CD14-positive monocyte (primary cell): ENCODE measurements around the gene TGM4. TPM values are rescaled to one million over a fixed set of nuclear protein-coding genes. Genes with fewer than 3 reads are reported as not detected.

Experiments used
- DNase-seq, 3 donors: peaks; one replicate each; pipeline ENCODE4 v3.0.0-alpha.2; 2011 to 2022
- H2AFZ ChIP-seq: 2 replicates; pipeline ENCODE4 v1.6.0; 2012; ENCODE audit warnings: mild to moderate bottlenecking, low read depth, low read length, inconsistent platforms; ENCODE audit not compliant: insufficient read depth, poor library complexity, severe bottlenecking
- H3K27ac ChIP-seq, 2 donors: 1 replicate in 1 of 2; 2 replicates in 1 of 2; pipeline ENCODE4 v1.5.1; 2012 to 2013; ENCODE audit warnings: low read length in 2 of 2, control low read depth in 1 of 2, inconsistent platforms in 1 of 2, low read depth in 1 of 2, mild to moderate bottlenecking in 1 of 2
- H3K27me3 ChIP-seq, 2 donors: one replicate each; pipeline versions ENCODE4 v1.6.0 to v1.6.1; 2011 to 2013; ENCODE audit warnings: low read length in 2 of 2; ENCODE audit not compliant: control insufficient read depth in 2 of 2, insufficient read depth in 2 of 2
- H3K36me3 ChIP-seq, 2 donors: replicated peaks in 1 of 2; 1 replicate in 1 of 2; 2 replicates in 1 of 2; pipeline versions ENCODE4 v1.5.1 to v1.6.1; 2012 to 2013; ENCODE audit warnings: low read length in 2 of 2, control low read depth in 1 of 2, inconsistent platforms in 1 of 2, mild to moderate bottlenecking in 1 of 2; ENCODE audit not compliant: insufficient read depth in 2 of 2, control insufficient read depth in 1 of 2
- H3K4me1 ChIP-seq, 2 donors: 1 replicate in 1 of 2; 2 replicates in 1 of 2; pipeline versions ENCODE4 v1.5.1 to v1.6.1; 2012 to 2013; ENCODE audit warnings: low read length in 2 of 2, control low read depth in 1 of 2, inconsistent platforms in 1 of 2, mild to moderate bottlenecking in 1 of 2, moderate library complexity in 1 of 2; ENCODE audit not compliant: insufficient read depth in 2 of 2, control insufficient read depth in 1 of 2
- H3K4me2 ChIP-seq: replicated peaks from 2 replicates; pipeline ENCODE3; 2012; ENCODE audit warnings: low read length, moderate library complexity, mild to moderate bottlenecking; ENCODE audit not compliant: poor library complexity, severe bottlenecking; ENCODE audit errors: extremely low read depth
- H3K4me3 ChIP-seq, 3 experiments: fragments of 200-600 bp in 1 of 3; sonication (generic) in 1 of 3; replicated peaks in 1 of 3; 1 replicate in 2 of 3; 2 replicates in 1 of 3; pipeline ENCODE4 v1.5.1; 2011 to 2013; ENCODE audit warnings: low read length in 3 of 3, mild to moderate bottlenecking in 3 of 3, control low read depth in 2 of 3, low read depth in 2 of 3, inconsistent platforms in 1 of 3, moderate library complexity in 1 of 3
- H3K79me2 ChIP-seq: 2 replicates; pipeline ENCODE4 v1.6.0; 2012; ENCODE audit warnings: mild to moderate bottlenecking, control low read depth, inconsistent platforms, low read length, moderate library complexity; ENCODE audit not compliant: insufficient read depth
- H3K9ac ChIP-seq: 2 replicates; pipeline ENCODE4 v1.6.0; 2017; ENCODE audit warnings: low read length, mild to moderate bottlenecking; ENCODE audit not compliant: insufficient read depth, poor library complexity, severe bottlenecking
- H3K9me3 ChIP-seq, 2 donors: replicated peaks in 1 of 2; 1 replicate in 1 of 2; 2 replicates in 1 of 2; pipeline versions ENCODE4 v1.5.1 to v1.6.1; 2012 to 2013; ENCODE audit warnings: low read length in 2 of 2, control low read depth in 1 of 2; ENCODE audit not compliant: control insufficient read depth in 1 of 2, insufficient read depth in 1 of 2
- H4K20me1 ChIP-seq: 2 replicates; pipeline ENCODE4 v1.6.0; 2012; ENCODE audit warnings: mild to moderate bottlenecking, low read length, control low read depth, moderate library complexity; ENCODE audit not compliant: insufficient read depth
- H3K27ac Mint-ChIP-seq, 7 donors: one replicate each; pipeline ENCODE4 v1.8.0; 2020; ENCODE audit warnings: mild to moderate bottlenecking in 7 of 7, mixed read lengths in 7 of 7, moderate library complexity in 6 of 7, inconsistent platforms in 2 of 7
- H3K27me3 Mint-ChIP-seq, 3 donors: one replicate each; pipeline ENCODE4 v1.8.0; 2021 to 2022; ENCODE audit warnings: low read depth in 3 of 3, mild to moderate bottlenecking in 3 of 3, mixed read lengths in 3 of 3, moderate library complexity in 3 of 3, inconsistent platforms in 1 of 3
- H3K36me3 Mint-ChIP-seq, 2 donors: one replicate each; pipeline ENCODE4 v1.8.0; 2020; ENCODE audit warnings: mixed read lengths in 2 of 2, inconsistent platforms in 1 of 2, mild to moderate bottlenecking in 1 of 2
- H3K4me1 Mint-ChIP-seq: one replicate; pipeline ENCODE4 v1.8.0; 2020; ENCODE audit warnings: mild to moderate bottlenecking, mixed read lengths
- H3K4me3 Mint-ChIP-seq, 2 donors: one replicate each; pipeline ENCODE4 v1.8.0; 2020; ENCODE audit warnings: mild to moderate bottlenecking in 2 of 2, mixed read lengths in 2 of 2, moderate library complexity in 1 of 2
- H3K9me3 Mint-ChIP-seq, 7 donors: one replicate each; pipeline ENCODE4 v1.8.0; 2020 to 2022; ENCODE audit warnings: mixed read lengths in 7 of 7, mild to moderate bottlenecking in 6 of 7, moderate library complexity in 6 of 7, inconsistent platforms in 2 of 7
- WGBS: methylation state at CpG from one replicate; pipeline ENCODE4 v1.1.5; 2013; ENCODE audit warnings: missing lambda C conversion rate; ENCODE audit not compliant: insufficient coverage; 5-methylcytosine and 5-hydroxymethylcytosine counted together
- intact Hi-C, 2 donors: fragments of 100-400 bp; cut with micrococcal nuclease; formaldehyde crosslinking; loops; one replicate each; pipeline versions ENCODE4 v1.15.0 to v1.15.1; 2023
- polyA plus RNA-seq, 3 donors: library from polyadenylated mRNA; depleted of rRNA in 1 of 3; unstranded in 2 of 3; stranded (reverse) in 1 of 3; fragments of 300-500 nt in 2 of 3; fragments of >200 nt in 1 of 3; fragmentation: Illumina TruSeq in 2 of 3; gene quantifications; 1 replicate in 2 of 3; 2 replicates in 1 of 3; pipeline ENCODE4 v1.2.3, GENCODE V29; 2012 to 2021
- TF ChIP-seq, protein P1 (sequence below): fragments of 200-600 bp; IDR thresholded peaks from one replicate; pipeline ENCODE4 v1.8.0; 2022; ENCODE audit warnings: antibody characterized with exemption, mild to moderate bottlenecking

TGM4 gene
- polyA plus RNA-seq, 3 donors, result 0.04 TPM; not detected in 2

DNA sequence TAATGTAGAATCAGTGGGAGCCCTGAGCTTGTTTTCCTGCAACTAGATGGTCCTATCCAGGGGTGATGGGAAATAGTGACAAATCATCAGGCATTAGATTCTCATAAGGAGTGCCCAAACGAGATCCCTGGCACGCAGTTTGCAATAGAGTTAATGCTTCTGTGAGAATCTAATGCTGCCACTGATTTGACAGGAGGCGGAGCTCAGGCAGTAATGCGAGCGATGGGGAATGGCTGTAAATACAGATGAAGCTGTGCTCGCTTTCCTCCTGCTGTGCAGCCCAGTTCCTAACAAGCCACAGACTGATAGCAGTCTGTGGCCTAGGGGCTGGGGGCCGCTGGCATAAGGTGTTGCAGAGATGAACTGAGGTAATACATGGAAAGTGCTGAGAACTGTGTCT lies 41.0 kb upstream of the TGM4 start:
- no peak overlapping the region for H3K4me3 Mint-ChIP-seq
- Histone ChIP-seq H3K4me2 (no peak overlapping the region), H3K27ac (no peak overlapping the region), H3K9ac (no peak overlapping the region), H3K36me3 (peaks cover 59 to 85% of the 10 kb centered on the region in 2 donors), H3K9me3 (peaks cover 24 to 30% of the 10 kb centered on the region in 2 donors), H3K4me3 (no peak overlapping the region), H3K4me1 (no peaks in the 10 kb centered on the region), H4K20me1 (no peaks in the 10 kb centered on the region), H2AFZ (no peak overlapping the region), H3K79me2 (no peaks in the 10 kb centered on the region), H3K27me3 (no peaks in the 10 kb centered on the region)
- intact Hi-C loops, result no loop called here
- TF ChIP-seq, protein P1, sequence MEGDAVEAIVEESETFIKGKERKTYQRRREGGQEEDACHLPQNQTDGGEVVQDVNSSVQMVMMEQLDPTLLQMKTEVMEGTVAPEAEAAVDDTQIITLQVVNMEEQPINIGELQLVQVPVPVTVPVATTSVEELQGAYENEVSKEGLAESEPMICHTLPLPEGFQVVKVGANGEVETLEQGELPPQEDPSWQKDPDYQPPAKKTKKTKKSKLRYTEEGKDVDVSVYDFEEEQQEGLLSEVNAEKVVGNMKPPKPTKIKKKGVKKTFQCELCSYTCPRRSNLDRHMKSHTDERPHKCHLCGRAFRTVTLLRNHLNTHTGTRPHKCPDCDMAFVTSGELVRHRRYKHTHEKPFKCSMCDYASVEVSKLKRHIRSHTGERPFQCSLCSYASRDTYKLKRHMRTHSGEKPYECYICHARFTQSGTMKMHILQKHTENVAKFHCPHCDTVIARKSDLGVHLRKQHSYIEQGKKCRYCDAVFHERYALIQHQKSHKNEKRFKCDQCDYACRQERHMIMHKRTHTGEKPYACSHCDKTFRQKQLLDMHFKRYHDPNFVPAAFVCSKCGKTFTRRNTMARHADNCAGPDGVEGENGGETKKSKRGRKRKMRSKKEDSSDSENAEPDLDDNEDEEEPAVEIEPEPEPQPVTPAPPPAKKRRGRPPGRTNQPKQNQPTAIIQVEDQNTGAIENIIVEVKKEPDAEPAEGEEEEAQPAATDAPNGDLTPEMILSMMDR, result no peak
- H3K27ac Mint-ChIP-seq, result no peak overlapping the region
- peaks cover 14 to 25% (median 21%) of the 10 kb centered on the region in 7 donors for H3K9me3 Mint-ChIP-seq
- peaks cover 0 to 2% (median 0%) of the 10 kb centered on the region in 3 donors for H3K27me3 Mint-ChIP-seq
- no peaks in the 10 kb centered on the region for H3K4me1 Mint-ChIP-seq
- 99% methylated on average over 6 of the region's 7 CpGs for WGBS
- peaks cover 63 to 86% of the 10 kb centered on the region in 2 donors for H3K36me3 Mint-ChIP-seq
- DNase-seq, result no peak

DNA sequence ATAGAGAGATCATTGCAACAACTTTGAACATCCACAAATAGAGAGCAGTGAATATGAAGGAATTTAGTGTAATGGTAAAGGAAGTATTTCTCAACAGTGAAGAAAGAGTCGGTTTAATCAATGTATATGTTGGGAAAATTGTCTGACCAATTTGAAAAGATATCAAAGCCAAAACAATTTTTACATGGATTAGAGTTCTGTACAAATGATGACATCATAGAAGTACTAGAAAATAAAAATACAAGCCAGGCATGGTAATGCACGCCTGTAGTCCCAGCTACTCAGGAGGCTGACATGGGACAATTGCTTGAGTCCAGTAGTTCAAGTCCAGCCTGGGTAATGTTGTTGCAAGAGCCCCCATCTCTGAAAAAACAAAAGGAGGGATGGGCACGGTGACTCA lies 38.7 kb upstream of the TGM4 start:
- Histone ChIP-seq H3K27ac (no peak overlapping the region), H3K36me3 (peaks cover 54 to 94% of the 10 kb centered on the region in 2 donors), H3K79me2 (no peaks in the 10 kb centered on the region), H3K9ac (no peak overlapping the region), H3K27me3 (no peaks in the 10 kb centered on the region), H3K4me3 (no peak overlapping the region), H4K20me1 (no peaks in the 10 kb centered on the region), H3K9me3 (peaks cover 24 to 30% of the 10 kb centered on the region in 2 donors), H2AFZ (no peak overlapping the region), H3K4me1 (no peaks in the 10 kb centered on the region), H3K4me2 (no peak overlapping the region)
- intact Hi-C loops, result no loop called here
- Mint-ChIP-seq H3K4me3 (no peak overlapping the region), H3K36me3 (peaks cover 64 to 88% of the 10 kb centered on the region in 2 donors), H3K9me3 (peaks cover 14 to 25% (median 21%) of the 10 kb centered on the region in 7 donors), H3K27ac (no peak overlapping the region), H3K4me1 (no peaks in the 10 kb centered on the region), H3K27me3 (peaks cover 0 to 2% (median 0%) of the 10 kb centered on the region in 3 donors)
- DNase-seq, result no peak
- TF ChIP-seq, protein P1, result no peak
- 100% methylated on average over 1 of the region's 3 CpGs for WGBS
